Amniotic stem cell (primary cell): ENCODE measurements around the gene TCEANC2.
"Not testable (repeated sequence)": the region's sequence is repeated elsewhere in the genome, so short reads cannot be mapped to it uniquely, and the experiment has no call there.

Experiments
- DNase-seq: peaks from one replicate; lab custom pipeline; 2025; lab: John Stamatoyannopoulos, UW

Gene TCEANC2

DNA sequence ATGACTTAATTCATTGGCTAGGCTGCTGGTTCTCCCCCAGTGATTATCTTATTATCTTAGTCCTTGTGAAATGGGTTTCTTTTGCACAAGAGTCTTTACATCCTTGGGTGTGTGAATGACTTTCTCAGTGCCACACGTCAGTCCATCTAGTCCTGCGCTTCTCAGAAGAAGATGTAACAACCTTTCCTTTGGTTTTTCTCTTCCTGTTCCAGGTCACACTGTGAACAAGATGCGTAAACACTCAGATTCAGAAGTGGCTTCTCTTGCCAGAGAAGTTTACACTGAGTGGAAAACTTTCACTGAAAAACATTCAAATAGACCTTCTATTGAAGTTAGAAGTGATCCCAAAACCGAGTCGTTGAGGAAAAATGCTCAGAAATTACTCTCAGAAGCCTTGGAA, 35.0 kb downstream of the TCEANC2 start:
- no peak for DNase-seq

DNA sequence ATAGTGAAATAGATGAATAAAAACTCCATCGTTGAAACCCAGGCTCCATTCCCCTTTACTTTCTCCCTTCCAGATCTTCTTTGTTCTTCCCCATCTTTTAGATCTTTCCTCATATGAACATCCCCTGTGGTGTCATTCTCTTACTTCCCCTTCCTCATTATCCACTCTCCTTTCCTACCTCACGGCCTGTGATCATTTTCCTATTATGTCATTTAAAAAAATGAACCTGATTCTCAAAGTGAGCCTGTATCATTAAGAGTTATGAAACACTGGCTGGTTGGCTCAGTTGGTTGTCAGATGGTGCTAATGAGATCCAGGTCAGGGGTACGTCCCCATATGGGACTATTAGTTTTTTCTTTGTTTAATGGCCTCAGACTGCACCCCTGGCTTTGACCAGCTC, 38.3 kb downstream of the TCEANC2 start:
- no peak for DNase-seq

DNA sequence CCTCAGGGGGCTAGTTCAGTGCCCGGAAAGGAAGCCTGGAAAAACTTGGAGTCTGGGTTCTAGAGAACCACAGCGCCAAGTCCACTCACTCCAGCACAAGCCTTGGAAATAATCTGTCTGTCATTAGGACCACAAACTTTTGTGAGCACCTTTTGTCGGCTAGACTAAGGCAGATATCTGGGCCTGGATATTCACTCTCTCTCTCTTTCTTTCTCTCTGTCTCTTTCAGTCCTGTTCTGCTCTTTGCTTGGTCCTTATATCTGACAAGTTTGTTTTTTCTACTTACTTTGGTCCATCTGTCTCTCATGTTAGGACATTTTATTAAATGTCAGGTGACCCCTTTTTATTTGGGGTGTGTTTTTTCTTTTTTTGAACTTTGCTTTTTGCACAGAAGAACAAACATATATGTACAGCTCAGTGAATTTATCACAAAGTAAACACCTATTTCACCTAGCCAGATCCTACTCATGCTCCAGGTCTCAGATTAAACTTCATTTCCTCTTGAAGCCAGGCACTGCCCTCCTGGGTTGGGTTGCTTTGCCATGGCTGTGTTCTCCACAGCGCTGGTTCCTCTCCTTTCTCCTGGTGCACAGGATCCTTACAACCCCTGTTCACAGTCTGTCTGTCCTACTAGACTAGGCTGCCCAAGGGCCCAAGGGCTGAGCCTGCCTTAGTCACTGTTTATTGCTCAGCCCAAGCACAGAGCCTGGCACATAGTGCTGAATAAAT, 40.8 kb downstream of the TCEANC2 start:
- no peak for DNase-seq

DNA sequence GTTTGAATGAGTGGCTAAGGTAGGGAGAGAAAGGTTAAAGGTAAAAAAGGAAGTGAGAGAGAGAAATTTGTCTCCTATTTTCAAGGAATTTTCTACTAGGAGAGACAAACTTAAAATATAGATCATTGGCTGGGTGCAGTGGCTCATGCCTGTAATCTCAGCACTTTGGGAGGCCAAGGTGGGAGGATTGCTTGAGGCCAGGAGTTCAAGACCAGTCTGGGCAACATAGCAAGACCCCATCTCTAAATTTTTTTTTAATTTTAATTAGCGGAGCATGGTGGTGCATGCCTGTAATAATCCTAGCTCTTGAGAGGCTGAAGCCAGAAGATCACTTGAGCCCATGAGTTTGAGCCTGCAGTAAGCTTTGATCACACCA, 41.3 kb downstream of the TCEANC2 start:
- not testable (repeated sequence) for DNase-seq

DNA sequence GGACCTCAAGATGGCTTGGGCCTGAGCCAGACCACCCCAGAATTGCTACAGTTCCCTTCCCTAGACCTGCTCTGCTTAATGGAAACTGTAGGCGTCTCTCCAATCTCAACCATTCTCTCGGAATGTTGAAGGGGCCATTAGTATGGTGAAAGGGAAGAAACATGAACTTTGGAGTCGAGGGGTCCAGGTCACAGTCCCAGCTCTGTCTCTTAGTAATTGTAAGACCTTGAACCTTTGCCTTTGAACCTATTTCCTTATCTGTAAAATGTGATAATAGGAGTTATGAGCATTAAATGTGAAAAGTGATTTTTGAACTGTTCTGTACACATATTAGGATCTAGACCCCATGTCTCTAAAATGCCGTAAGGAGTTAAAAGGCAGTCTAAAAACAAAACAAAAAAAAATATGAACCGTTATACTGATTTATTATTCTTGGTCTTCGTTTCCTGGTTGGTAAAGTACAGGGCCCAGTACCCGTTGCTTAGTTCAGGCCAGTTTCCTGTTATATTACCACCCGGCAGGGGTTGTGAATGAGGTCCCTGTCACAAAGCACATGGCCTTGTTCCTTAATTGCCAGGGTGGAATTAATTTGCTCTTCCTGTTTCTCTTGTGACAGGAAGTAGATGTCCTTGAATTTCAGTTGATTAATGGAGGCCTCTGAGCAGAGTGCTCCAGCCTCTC, 42.3 kb downstream of the TCEANC2 start:
- no peak for DNase-seq

DNA sequence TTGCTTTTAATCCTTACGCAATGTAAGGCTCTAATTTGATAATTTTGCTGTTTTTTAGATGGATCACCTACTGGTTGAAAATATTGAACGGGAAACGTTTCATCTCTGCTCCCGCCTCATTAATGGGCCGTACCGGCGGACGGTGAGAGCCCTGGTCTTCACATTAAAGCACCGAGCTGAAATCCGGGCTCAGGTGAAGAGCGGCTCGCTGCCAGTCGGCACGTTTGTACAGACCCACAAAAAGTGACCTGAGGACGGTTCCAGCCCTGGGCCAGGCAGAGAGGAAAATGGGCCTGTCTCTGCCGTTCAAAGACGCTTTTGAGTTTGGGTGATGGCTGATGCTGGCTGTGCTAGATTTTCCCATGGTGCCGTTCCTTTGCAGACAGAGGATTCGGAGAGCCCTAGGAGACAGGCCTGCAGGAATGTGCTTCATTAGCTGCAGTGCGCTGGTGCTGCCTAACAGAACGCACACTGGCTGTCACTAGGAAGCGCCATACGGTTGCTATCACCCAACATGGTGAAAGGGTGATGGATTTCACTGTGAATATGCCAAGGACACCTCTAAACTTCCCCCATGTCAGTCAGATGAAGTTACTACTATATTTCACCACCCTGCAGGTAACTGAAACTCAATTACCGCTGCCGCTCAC, 42.9 kb downstream of the TCEANC2 start:
- DNase-seq, result no peak

DNA sequence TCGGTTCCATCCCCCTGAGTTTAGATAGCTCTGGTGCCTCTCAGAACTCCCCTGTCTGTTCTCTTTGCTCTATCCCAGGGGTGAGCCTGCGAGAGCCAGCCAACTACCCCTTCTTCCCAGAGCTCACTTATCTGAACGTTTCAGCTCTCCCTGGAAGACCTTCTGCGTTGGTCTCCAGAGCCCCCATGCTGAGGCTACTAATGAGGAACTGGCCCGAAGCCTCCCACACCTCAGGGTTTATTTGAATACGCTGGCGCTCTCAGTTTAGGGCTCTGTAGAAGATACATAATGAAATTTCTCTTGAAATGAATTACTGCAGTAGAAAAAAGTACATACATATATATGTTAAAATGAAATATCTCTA, 43.5 kb downstream of the TCEANC2 start:
- no peak for DNase-seq

DNA sequence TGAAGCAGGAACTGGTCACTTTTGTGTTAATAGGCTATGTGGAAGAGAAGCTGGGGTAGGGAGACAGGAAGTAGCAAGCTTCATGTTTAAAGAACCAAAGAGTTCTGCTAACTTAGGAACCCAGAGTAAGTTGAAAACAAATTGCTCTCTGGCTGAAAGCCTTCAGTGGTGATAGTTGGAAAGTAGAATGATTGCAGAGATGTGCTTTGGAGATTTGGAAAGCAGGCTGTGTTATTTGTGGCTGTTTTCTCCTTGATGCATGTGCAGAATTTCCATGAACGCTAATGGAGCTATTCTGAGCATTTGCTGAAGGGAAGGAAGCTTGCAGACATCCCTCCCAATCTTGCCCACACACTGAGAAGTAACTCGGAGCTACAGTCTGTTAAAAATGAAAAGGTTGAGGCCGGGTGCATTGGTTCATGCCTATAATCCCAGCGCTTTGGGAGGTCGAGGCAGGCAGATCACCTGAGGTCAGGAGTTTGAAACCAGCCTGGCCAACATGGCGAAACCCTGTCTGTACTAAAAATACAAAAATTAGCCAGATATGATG, 45.7 kb downstream of the TCEANC2 start:
- DNase-seq, result no peak

DNA sequence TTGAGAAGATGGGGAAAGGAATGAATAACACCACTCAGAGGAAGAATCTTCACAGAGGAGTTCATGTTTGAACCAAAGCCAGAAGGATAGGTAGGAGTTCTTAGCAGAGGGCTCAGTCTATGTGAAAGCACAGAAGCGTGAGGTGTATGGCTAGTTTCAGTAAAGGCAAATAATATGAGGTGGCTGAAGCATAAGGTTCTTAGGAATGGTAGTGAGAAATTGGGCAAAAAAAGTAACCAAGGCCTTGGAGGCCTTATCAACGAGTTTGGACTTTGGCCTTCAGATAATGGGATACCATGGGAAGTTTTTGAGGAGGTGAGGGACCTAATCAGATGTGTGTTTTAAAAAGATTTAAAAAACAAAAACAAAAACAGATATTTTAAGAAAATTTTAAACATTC, 47.1 kb downstream of the TCEANC2 start:
- no peak for DNase-seq

DNA sequence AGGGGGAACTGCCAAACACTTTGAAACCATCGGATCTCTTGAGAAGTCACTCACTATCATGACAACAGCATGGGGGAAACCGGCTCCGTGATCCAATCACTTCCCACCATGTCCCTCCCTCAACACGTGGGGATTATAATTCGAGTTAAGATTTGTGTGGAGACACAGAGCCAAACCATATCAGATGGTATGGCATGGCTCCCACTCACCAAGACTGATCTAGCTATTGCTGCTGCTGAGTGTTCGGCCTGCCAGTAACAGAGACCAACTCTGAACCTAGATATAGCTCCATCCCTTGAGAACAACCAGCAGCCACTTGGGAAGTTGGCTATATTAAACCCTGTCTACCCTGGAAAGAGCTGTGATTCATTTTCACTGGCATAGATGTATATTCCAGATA, 50.0 kb downstream of the TCEANC2 start:
- no peak for DNase-seq

DNA sequence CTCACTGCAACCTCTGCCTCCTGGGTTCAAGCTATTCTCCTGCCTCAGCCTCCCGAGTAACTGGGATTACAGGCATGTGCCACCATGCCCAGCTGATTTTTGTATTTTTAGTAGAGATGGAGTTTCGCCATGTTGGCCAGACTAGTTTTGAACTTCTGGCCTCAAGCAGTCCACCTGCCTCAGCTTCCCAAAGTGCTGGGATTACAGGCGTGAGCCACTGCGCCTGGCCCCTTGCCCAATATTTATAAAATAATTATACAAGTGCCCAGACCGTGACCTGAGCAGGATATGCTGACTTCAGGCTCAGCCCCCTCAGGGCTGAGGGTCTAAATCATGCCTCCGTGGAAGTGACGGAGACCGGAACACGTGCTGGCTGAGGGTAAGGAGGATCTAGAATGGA, 51.2 kb downstream of the TCEANC2 start:
- DNase-seq, result not testable (repeated sequence)

DNA sequence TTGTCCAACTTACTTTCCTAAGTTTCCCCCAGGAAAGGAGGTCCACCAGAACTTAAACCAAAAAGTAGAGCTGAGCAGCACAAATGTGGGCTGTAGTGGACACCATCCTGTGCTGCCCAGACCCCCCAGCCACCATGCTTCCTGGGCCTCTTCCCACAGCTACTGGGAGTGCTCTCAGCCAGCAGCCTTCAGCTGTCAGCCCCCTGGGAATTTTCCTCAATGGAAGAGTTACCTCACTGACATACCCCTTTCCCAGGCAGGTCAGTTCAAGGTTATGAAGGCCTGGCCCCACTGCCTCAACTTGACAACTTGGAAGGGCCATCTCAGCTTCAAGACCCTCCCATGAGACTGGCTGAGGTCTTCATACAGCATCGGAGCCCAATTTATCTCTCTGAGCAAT, 51.7 kb downstream of the TCEANC2 start:
- no peak for DNase-seq

DNA sequence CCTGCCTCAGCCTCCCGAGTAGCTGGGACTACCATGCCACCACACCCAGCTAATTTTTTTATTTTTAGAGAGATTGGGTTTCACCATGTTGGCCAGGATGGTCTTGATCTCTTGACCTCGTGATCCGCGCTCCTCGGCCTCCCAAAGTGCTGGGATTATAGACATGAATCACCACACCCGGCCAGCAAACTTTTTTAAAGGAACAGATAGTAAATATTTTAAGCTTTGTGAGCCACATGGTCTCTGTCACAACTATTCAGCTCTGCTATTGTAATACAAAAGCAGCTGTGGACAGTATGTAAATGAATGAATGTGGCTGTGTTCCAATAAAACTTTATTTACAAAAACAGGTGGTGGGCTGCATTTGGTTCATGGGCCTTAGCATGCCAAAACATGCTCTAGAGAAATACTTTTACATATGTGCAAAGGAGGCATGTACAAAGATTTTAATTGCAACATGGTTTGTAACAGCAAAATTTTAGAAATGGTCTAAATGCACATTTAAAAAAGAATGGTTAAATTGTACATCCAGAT, 52.4 kb downstream of the TCEANC2 start:
- DNase-seq, result no peak

DNA sequence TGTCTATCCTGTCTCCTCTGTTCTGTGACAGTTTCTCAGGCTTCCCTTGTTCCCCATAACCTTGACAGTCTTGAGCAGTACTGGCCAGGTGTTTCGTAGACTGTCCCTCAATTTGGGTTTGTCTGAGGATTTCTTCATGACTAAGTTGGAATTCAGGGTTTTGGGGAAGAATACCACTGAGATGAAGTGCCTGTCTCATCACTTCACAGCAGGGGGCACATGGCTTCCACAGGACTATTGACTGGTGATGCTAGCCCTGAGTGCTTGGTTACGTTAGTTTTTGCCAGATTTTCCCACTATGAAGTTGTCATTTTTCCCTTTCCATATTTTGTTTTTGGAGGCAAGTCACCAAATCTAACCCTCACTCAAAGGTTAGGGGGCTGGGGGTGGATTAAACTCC, 53.7 kb downstream of the TCEANC2 start:
- no peak for DNase-seq

DNA sequence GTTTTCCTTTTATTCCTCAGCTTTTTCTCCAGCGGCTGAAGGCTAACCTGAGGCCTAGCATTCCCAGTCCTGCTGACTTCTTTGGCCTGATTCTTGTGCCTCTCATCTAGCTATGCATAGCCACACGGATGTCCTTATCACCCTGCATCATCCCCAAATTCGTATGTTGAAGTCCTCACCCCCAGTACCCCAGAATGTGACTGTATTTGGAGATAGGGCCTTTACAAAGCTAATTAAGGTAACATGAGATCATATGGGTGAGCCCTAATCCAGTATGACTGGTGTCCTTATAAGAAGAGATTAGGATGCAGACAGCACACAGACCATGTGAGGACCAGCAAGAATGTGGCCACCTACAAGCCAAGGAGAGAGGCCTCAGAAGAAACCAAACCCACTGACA, 54.7 kb downstream of the TCEANC2 start:
- DNase-seq, result no peak

DNA sequence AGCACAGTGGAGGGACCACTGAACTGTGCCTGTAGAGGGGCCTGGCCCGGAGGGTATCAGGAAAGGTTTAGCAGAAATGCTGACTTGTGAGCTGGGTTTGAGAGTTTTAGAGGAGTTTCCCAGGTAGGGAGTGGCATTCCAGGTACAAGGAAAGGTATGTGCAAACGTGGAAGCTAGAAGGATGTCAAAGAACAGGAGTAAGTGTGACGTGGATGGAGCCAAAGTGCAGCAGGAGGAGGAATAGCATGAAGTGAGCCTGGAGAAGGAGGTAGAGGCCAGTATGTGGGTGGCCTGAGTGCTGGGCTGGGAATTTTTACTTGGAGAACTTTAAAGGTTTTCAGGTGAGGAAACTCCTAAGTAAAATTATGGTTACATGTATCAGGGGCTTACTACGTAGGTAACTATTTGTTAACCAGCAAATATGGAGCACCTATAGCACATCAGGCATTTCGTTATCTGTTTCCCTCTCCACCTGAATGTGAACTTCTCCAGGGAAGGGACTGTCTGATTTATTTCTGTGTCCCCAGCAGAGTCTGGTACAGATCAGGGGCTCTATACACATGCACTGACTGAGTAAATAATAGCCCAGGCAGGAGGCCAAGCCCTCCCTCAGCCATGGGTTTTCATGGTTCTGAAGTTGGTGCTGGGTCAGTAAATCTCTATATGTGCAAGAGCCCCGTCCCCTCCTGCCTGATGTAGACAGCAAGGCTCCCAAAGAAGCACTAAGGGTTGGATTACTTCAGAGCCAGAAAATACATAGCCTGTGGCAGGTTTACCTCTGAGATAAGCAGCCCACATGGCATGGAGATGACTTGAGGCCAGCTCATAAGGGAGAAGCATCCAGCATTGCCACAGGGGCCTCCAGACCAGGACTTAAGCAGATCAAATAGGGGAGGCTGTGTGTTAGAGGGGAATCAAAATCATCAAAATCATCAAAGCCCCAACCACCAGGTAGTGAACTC, 56.0 kb downstream of the TCEANC2 start:
- no peak for DNase-seq

DNA sequence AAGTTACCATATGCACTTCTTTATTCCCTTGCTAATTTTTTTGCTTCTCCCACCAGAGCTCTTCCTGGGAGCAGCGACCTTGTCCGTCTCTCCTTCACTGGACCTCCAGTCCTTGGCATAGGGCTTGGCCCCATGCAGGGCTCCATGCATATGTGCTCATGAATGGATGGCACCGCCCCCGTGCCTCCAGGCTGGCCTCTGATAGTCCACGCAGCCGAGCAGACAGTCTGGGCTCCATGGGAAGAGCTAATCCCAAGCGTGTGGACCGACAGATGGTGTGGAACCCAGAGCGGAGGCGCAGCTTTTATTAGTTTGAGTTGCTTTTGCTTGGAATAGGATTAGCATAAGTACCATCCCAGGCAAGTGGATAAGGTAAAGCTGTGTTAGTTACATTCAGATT, 57.6 kb downstream of the TCEANC2 start:
- DNase-seq, result no peak

DNA sequence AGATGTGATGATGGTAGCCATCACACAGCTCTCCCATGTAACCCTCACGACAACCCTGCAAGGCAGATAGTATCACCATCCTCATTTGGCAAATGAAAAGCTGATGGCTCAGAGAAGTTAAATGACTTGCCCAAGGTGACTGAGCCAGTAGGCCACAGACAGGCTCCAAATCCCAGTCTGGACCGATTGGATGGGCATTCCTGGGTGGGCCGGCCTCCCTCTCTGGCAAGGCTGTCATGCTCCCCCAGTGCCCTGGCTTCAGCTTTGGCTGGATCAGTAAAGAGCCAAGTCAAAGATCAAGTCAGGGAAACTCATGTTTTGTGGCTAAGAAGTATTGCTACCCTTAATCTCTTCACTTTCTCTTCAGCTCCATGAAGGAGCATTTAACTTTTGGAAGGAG, 58.2 kb downstream of the TCEANC2 start:
- DNase-seq, result no peak

DNA sequence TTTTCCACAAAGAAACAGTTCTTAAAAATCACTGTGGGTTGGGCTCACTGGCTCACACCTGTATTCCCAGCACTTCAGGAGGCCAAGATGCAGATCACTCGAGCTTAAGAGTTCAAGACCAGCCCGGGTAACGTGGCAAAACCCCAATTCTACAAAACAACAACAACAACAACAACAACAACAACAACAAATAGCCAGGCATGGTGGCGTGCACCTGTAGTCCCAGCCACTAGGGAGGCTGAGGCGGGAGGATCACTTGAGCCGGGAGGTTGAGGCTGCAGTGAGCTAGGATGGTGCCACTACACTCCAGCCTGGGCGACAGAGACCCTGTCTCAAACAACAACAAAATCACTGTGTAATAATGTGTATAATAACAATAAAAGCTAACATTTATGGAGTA, 58.6 kb downstream of the TCEANC2 start:
- DNase-seq, result no peak

DNA sequence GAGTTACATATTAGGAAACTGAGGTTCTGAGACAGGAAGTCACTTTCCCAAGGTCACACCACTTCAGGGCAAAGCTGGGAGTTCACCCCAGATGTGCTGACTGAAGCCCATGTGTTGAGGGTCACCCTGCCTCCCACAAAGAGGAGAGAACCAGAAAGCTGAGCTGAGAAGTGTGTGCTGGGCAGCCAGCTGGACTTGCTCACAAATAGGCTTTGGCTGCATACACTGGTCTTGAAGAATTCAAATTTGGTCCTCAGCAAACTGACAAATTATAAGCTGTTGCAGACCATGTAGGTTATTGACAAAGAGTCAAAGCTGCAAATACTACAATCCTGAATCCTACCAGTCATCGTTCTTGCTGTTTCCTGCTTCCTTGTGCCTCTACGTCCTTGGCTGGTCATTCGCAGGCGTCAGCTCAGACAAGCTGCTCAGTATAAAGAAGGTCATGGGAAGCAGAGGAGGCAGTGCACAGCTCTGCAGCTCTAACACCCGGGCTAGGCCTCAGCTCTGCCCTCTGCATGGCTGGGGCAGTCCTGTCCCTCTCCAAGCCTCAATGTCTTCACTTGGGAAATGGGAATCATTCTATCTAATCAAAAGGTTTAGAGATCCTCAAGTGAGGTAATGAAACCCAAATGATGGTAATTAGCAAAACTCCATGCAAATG, 59.4 kb downstream of the TCEANC2 start:
- DNase-seq, result no peak

DNA sequence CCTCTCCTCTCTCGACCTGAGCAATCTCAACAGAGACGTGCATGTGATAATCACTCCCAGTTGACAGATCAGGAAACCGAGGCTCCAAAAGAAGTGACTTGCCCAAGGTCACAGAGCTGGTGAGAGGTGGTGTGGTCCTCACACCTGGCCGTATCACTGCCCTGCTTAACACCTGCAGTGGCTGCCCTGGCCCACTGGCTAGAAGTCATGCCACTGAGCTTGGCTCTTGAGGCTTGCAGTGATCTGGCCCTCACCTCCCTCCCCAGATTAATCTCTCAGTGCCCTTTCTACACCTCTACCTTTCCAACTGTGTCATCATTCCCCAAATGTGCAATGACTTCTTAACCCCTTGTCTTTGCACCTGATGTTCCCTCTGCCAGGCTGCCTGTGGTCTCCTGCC, 60.6 kb downstream of the TCEANC2 start:
- no peak for DNase-seq
